Ovary (tissue), 10 donors: ENCODE measurements around the gene SIM1. TPM values are rescaled to one million over a fixed set of nuclear protein-coding genes. Genes with fewer than 3 reads are reported as not detected.

ENCODE experiments used
- DNase-seq, 5 donors: peaks; one replicate each; pipeline ENCODE4 v3.0.0-alpha.2; 2019 to 2020
- H3K27ac ChIP-seq, 2 donors: fragments of 200-600 bp; one replicate each; pipeline versions ENCODE4 v1.5.1 to v1.8.0; 2019 to 2022
- H3K27me3 ChIP-seq: fragments of 200-600 bp; one replicate; pipeline ENCODE4 v1.8.0; 2022
- H3K36me3 ChIP-seq: fragments of 200-600 bp; sonication (generic); one replicate; pipeline ENCODE4 v1.5.1; 2019
- H3K4me1 ChIP-seq: one replicate; pipeline ENCODE4 v1.8.1; 2013; ENCODE audit warnings: mild to moderate bottlenecking, moderate library complexity; ENCODE audit not compliant: insufficient read depth
- H3K4me3 ChIP-seq: fragments of 200-600 bp; sonication (generic); one replicate; pipeline ENCODE4 v1.5.1; 2017
- H3K9me3 ChIP-seq, 2 donors: fragments of 200-600 bp in 1 of 2; sonication (generic) in 1 of 2; one replicate each; pipeline versions ENCODE4 v1.5.1 to v1.8.1; 2013 to 2019; ENCODE audit warnings: mild to moderate bottlenecking in 1 of 2, moderate library complexity in 1 of 2
- CTCF ChIP-seq, 3 donors: fragments of 450-650 bp in 2 of 3; fragments of 200-600 bp in 1 of 3; IDR thresholded peaks; one replicate each; pipeline versions ENCODE4 v1.5.1 to v1.8.0; 2016 to 2022; ENCODE audit warnings: antibody characterized with exemption in 3 of 3, mild to moderate bottlenecking in 1 of 3
- EP300 ChIP-seq: sonication (generic); formaldehyde crosslinking; IDR thresholded peaks from one replicate; pipeline ENCODE4 v1.6.1; 2017; ENCODE audit warnings: antibody characterized with exemption
- POLR2A ChIP-seq: fragments of 450-650 bp; IDR thresholded peaks from one replicate; pipeline ENCODE4 v1.6.1; 2017; ENCODE audit warnings: antibody characterized with exemption, mild to moderate bottlenecking, moderate library complexity
- WGBS, 3 donors: extraction: QIAGEN DNeasy Blood & Tissue Kit in 1 of 3; methylation state at CpG; one replicate each; pipeline versions ENCODE4 v1.1.5 to v1.1.7; 2013 to 2017; 5-methylcytosine and 5-hydroxymethylcytosine counted together
- intact Hi-C, 4 donors: fragments of 100-400 bp; cut with DNase I; formaldehyde crosslinking; loops; one replicate each; pipeline versions ENCODE4 v1.11.0 to v1.15.1; 2022 to 2023
- long read RNA-seq, 3 donors: library from polyadenylated mRNA in 2 of 3; unstranded in 2 of 3; transcript quantifications; one replicate each; pipeline ENCODE4 v2.0.0 and lab custom pipeline, GENCODE V29; 2021 to 2026
- polyA plus RNA-seq, 2 donors: library from polyadenylated mRNA; stranded (reverse); fragments of 200-250 nt in 1 of 2; fragments of 350-450 nt in 1 of 2; fragmentation: Illumina TruSeq in 1 of 2; extraction: RNeasy Lipid Tissue Mini Kit (QIAGEN cat#74804) in 1 of 2; gene quantifications; one replicate each; pipeline ENCODE4 v1.2.3, GENCODE V29; 2013 to 2014
- total RNA-seq, 7 donors: library from RNA; depleted of rRNA in 2 of 7; stranded (reverse); fragments of >200 nt in 2 of 7; fragmentation: NEBNext Ultra II Directional in 3 of 7; extraction: Animal tissue kit (Norgen Biotek cat#: 25700) in 3 of 7; gene quantifications; one replicate each; pipeline versions ENCODE4 v1.1.0 to v1.2.4, GENCODE V29; 2016 to 2023
- donor health status: DM: no; HTN: no; CAD: no; lungs with moderate emphysema.
- donor health status: DM: no; HTN: no; CAD: no.
- donor health status: Bipolar disorder and iron deficiency.
- donor health status: DM: yes; HTN: yes; CAD: no.
- donor health status: DM: no; HTN: no; CAD: no.
- donor health status: DM: yes; HTN: yes; CAD: no.

Gene SIM1
- total RNA-seq (under 1 TPM in 1 of 7 donors, not detected in 6; 0.12 TPM), polyA plus RNA-seq (not detected)
- long read RNA-seq, donor 1: 0 reads
- long read RNA-seq, donor 2: 0 reads
- long read RNA-seq, donor 3: 0 reads

GRCh38 chr6:100464903-100465700 lies at the start of gene SIM1:
SIM1 (minus strand) TSS chr6:100464921; CDS start chr6:100463468, 1,453 bp downstream.
- 4 to 9% (median 5%) methylated on average over 62 to 66 of the region's 66 CpGs for WGBS, 3 donors
- H3K4me3 ChIP-seq: no peak within 1 kb of the TSS
- DNase-seq: peak in 1 of 5 donors; percentile 43

GRCh38 chr6:100512203-100512862 lies 47.6 kb upstream of the SIM1 start:
- H3K27ac ChIP-seq: no peak overlapping the region
- H3K27me3 ChIP-seq: no peaks in the 10 kb centered on the region
- intact Hi-C loops: no loop called here
- no peak overlapping the region for H3K4me3 ChIP-seq
- no peaks in the 10 kb centered on the region for H3K9me3 ChIP-seq
- DNase-seq: no peak
- no peaks in the 10 kb centered on the region for H3K36me3 ChIP-seq
- TF ChIP-seq EP300 (no peak), POLR2A (no peak), CTCF (IDR thresholded peaks at IDR 0.05) (no peak)
- 68 to 72% (median 69%) methylated on average over 6 of the region's 6 CpGs for WGBS, 3 donors
- H3K4me1 ChIP-seq: no peaks in the 10 kb centered on the region

More at GRCh38 chr6:100464903-100465700, at the start of gene SIM1:
- no peak for TF ChIP-seq POLR2A
- TF ChIP-seq CTCF (IDR thresholded peaks at IDR 0.05): no peak
- no peak for TF ChIP-seq EP300
- intact Hi-C loops: no loop called here
- Histone ChIP-seq H3K36me3 (no peaks in the 10 kb centered on the region), H3K9me3 (no peaks in the 10 kb centered on the region), H3K4me1 (no peaks in the 10 kb centered on the region), H3K27ac (no peak within 1 kb of the TSS), H3K27me3 (no peaks in the 10 kb centered on the region)

GRCh38 chr6:100509101-100509500 lies 44.4 kb upstream of the SIM1 start:
- Histone ChIP-seq H3K4me1 (no peaks in the 10 kb centered on the region), H3K4me3 (no peak overlapping the region), H3K9me3 (no peaks in the 10 kb centered on the region), H3K36me3 (no peaks in the 10 kb centered on the region), H3K27ac (no peak overlapping the region), H3K27me3 (no peaks in the 10 kb centered on the region)
- no peak for DNase-seq
- TF ChIP-seq EP300 (no peak), POLR2A (no peak), CTCF (IDR thresholded peaks at IDR 0.05) (no peak)
- intact Hi-C loops: no loop called here
- WGBS, 3 donors: 93 to 95% (median 95%) methylated on average over 3 of the region's 3 CpGs

- intact Hi-C loops: no loop called here
- no peak for TF ChIP-seq CTCF (IDR thresholded peaks at IDR 0.05)
- no peak for TF ChIP-seq POLR2A
- TF ChIP-seq EP300: no peak
Observed at GRCh38 chr6:100506651-100507050, 41.9 kb upstream of the SIM1 start.

More at GRCh38 chr6:100506651-100507050, 41.9 kb upstream of the SIM1 start:
- Histone ChIP-seq H3K9me3 (no peaks in the 10 kb centered on the region), H3K36me3 (no peaks in the 10 kb centered on the region), H3K4me1 (no peaks in the 10 kb centered on the region), H3K27me3 (no peaks in the 10 kb centered on the region), H3K27ac (no peak overlapping the region), H3K4me3 (no peak overlapping the region)
- WGBS, 3 donors: 91 to 98% (median 94%) methylated on average over 2 of the region's 2 CpGs
- no peak for DNase-seq
